ENCODE measurements around the gene GOLT1A. TPM values are rescaled to one million over a fixed set of nuclear protein-coding genes. Genes with fewer than 3 reads are reported as not detected.

GOLT1A gene
- total and polyA plus RNA-seq, 7 donors: 0.30 to 7.1 (median 0.37) TPM; not detected in 4

DNA sequence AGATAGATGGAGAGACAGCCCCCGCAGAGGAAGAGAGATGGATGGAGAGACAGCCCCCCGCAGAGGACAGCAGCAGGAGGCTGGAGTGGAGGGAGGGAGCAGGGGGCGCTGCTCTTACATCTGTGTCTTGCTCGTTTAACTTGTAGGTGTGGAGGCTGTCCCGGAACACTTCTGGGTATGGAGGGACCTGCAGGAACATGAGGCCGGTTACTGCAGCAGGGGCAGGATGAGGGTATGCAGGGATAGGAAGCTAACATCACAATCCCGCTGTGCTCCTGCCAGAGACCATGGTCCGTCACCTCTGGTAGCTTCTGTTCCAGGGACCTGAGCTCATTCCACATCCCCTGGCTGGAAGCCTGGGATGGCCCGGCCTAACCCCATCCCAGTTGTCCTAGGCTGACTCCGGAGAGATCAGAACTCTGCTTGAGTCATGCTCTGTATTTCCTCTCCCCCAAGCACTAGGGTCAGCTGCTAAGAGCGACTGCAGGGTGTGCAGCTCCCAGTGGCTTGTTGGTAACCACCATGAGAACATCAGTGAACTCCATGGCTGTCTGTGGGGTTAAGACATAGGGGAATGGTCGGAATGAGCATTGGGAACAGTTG is 36.7 kb upstream of the GOLT1A start:
- Histone ChIP-seq H3K4me3 (no peak overlapping the region), H3K9me3 (no peaks in the 10 kb centered on the region), H3K36me3 (ENCODE audit: insufficient read depth in 1 of 2, low read depth in 1 of 2) (no peaks in the 10 kb centered on the region), H3K27me3 (ENCODE audit: insufficient read depth in 3 of 3, low read length in 2 of 3) (peaks cover 0 to 5% (median 3%) of the 10 kb centered on the region in 3 donors), H3K4me1 (no peaks in the 10 kb centered on the region), H3K27ac (no peak overlapping the region)
- 33 to 48% (median 36%) methylated on average over 12 of the region's 12 CpGs for WGBS, 3 donors
- intact Hi-C loops (cut with DNase I): no loop called here
- TF ChIP-seq, protein P1, sequence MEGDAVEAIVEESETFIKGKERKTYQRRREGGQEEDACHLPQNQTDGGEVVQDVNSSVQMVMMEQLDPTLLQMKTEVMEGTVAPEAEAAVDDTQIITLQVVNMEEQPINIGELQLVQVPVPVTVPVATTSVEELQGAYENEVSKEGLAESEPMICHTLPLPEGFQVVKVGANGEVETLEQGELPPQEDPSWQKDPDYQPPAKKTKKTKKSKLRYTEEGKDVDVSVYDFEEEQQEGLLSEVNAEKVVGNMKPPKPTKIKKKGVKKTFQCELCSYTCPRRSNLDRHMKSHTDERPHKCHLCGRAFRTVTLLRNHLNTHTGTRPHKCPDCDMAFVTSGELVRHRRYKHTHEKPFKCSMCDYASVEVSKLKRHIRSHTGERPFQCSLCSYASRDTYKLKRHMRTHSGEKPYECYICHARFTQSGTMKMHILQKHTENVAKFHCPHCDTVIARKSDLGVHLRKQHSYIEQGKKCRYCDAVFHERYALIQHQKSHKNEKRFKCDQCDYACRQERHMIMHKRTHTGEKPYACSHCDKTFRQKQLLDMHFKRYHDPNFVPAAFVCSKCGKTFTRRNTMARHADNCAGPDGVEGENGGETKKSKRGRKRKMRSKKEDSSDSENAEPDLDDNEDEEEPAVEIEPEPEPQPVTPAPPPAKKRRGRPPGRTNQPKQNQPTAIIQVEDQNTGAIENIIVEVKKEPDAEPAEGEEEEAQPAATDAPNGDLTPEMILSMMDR (IDR thresholded peaks at IDR 0.05): no peak
- peak; percentile 56 to 92 (median 68) for ATAC-seq
- DNase-seq: peak; percentile 44 to 66

DNA sequence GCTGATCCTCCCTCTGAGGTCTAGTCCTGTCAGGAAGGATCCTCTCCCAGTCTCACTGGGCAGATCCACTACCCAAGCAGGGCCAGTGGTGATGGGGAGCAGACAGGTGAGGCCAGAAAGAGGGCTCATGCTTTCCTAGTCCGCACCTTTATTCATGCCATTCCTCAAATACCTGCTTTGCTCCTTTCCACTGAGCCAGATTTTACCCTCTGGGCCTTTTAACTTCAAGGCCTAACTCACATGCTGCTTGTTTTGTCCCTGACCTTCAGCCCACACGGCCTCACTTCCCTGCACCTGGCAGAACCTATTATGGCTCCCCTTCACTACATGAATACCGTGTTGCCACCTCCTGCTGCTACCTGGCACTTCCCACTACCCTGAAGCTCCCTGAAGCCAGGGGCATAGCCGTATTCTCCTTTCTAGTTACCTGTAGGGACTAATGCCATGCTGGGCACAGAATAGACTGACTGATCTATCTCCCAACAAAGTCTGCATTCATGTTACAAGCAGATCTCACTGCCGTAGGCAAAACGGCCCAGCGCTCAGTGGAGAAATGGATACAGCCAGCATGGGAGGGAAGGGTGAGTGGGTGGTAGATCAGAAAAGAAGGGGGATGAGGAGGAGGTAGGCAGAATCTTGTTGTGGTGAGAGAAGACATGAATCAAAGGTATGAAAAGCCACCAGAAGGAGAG is 36.1 kb upstream of the GOLT1A start:
- Histone ChIP-seq H3K27me3 (ENCODE audit: insufficient read depth in 3 of 3, low read length in 2 of 3) (peaks cover 0 to 5% (median 3%) of the 10 kb centered on the region in 3 donors), H3K36me3 (ENCODE audit: insufficient read depth in 1 of 2, low read depth in 1 of 2) (no peaks in the 10 kb centered on the region), H3K9me3 (no peaks in the 10 kb centered on the region), H3K4me3 (no peak overlapping the region), H3K27ac (no peak overlapping the region), H3K4me1 (no peaks in the 10 kb centered on the region)
- intact Hi-C loops (cut with DNase I): no loop called here
- 68 to 73% (median 71%) methylated on average over 7 of the region's 7 CpGs for WGBS, 3 donors
- ATAC-seq (no peak), DNase-seq (no peak)
- TF ChIP-seq, protein P1 (IDR thresholded peaks at IDR 0.05): no peak

DNA sequence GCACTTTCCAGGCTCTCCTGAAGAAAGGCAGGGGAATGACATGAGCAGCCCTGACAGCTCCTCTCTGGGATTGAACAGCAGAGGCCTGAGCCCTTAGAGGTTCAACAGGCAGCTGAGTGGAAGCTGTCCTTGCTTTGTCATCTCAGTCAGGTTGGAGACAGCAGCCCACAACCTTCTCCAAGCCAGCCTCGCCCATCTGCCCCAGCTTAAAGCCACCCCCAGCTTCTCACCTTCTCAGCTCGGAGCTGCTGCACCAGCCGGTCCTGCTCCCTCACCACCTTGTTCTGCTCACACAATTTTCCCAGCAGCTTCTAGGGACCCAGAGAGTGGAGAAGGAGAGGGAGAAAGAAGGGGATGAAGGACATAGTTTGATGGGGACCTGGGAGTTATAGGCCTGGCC is 35.2 kb upstream of the GOLT1A start:
- H3K27ac ChIP-seq: no peak overlapping the region
- ATAC-seq (no peak), DNase-seq (no peak)
- TF ChIP-seq, protein P1 (IDR thresholded peaks at IDR 0.05): no peak
- H3K27me3 ChIP-seq (ENCODE audit: insufficient read depth in 3 of 3, low read length in 2 of 3): peaks cover 0 to 5% (median 3%) of the 10 kb centered on the region in 3 donors
- H3K9me3 ChIP-seq: no peaks in the 10 kb centered on the region
- no peaks in the 10 kb centered on the region for H3K36me3 ChIP-seq (ENCODE audit: insufficient read depth in 1 of 2, low read depth in 1 of 2)
- H3K4me1 ChIP-seq: no peaks in the 10 kb centered on the region
- 97 to 100% (median 98%) methylated on average over 3 of the region's 3 CpGs for WGBS, 3 donors
- H3K4me3 ChIP-seq: no peak overlapping the region
- intact Hi-C loops (cut with DNase I): no loop called here

- no peak overlapping the region for H3K4me3 ChIP-seq
- H3K27me3 ChIP-seq (ENCODE audit: insufficient read depth in 3 of 3, low read length in 2 of 3): peaks cover 0 to 5% (median 3%) of the 10 kb centered on the region in 3 donors
- intact Hi-C loops (cut with DNase I): no loop called here
- DNase-seq (peak in 1 of 2 donors; percentile 6), ATAC-seq (no peak)
- H3K4me1 ChIP-seq: no peaks in the 10 kb centered on the region
- H3K27ac ChIP-seq: no peak overlapping the region
- no peaks in the 10 kb centered on the region for H3K9me3 ChIP-seq
- TF ChIP-seq, protein P1 (IDR thresholded peaks at IDR 0.05): no peak
- no peaks in the 10 kb centered on the region for H3K36me3 ChIP-seq (ENCODE audit: insufficient read depth in 1 of 2, low read depth in 1 of 2)
- whole genome bisulfite sequencing, 3 donors: 91 to 96% (median 94%) methylated on average over 4 of the region's 4 CpGs
Measured at GRCh38 chr1:204246876-204247275, 33.1 kb upstream of the GOLT1A start.

All from psoas muscle (tissue), 8 donors.